HG03442 (cell line): ENCODE results near the gene MLX.

Source experiments
- ATAC-seq: cut with Tn5 transposase; IDR thresholded peaks from one replicate; pipeline ENCODE4 v1.9.1; 2021; ENCODE audit warnings: mild to moderate bottlenecking, moderate library complexity; ENCODE audit not compliant: unreplicated experiment

The MLX gene

GRCh38 chr17:42566883-42567573 is at the start of gene MLX:
MLX (plus strand) TSS chr17:42567100; CDS start chr17:42567125, 25 bp downstream.
- ATAC-seq, result peak; percentile 54

- ATAC-seq, result no peak
Observed at GRCh38 chr17:42517516-42517915, 49.4 kb upstream of the MLX start.

- ATAC-seq, result no peak
Observed at GRCh38 chr17:42518046-42518754, 48.7 kb upstream of the MLX start.

GRCh38 chr17:42518755-42519545 is 48.0 kb upstream of the MLX start:
- no peak for ATAC-seq

- ATAC-seq, result no peak
Observed at GRCh38 chr17:42519546-42520491, 47.1 kb upstream of the MLX start.

GRCh38 chr17:42520540-42520951 is 46.4 kb upstream of the MLX start:
- no peak for ATAC-seq

- ATAC-seq, result no peak
Observed at GRCh38 chr17:42521036-42521435, 45.9 kb upstream of the MLX start.

GRCh38 chr17:42521666-42522262 is 45.1 kb upstream of the MLX start:
- ATAC-seq, result no peak

- no peak for ATAC-seq
Observed at GRCh38 chr17:42522263-42522790, 44.6 kb upstream of the MLX start.

GRCh38 chr17:42522798-42523278 is 44.1 kb upstream of the MLX start:
- no peak for ATAC-seq

- ATAC-seq, result no peak
Observed at GRCh38 chr17:42525221-42525620, 41.7 kb upstream of the MLX start.

- no peak for ATAC-seq
Observed at GRCh38 chr17:42526031-42526444, 40.9 kb upstream of the MLX start.

- ATAC-seq, result no peak
Observed at GRCh38 chr17:42527932-42528331, 39.0 kb upstream of the MLX start.

GRCh38 chr17:42529061-42529460 is 37.8 kb upstream of the MLX start:
- ATAC-seq, result no peak

GRCh38 chr17:42530952-42531454 is 35.9 kb upstream of the MLX start:
- no peak for ATAC-seq

- no peak for ATAC-seq
Observed at GRCh38 chr17:42531455-42532354, 35.2 kb upstream of the MLX start.

- ATAC-seq, result peak; percentile 1
Observed at GRCh38 chr17:42535155-42536047, 31.5 kb upstream of the MLX start.

GRCh38 chr17:42536048-42536371 is 30.9 kb upstream of the MLX start, which contains the start of gene NAGLU:
NAGLU (plus strand) TSS chr17:42536241; CDS start chr17:42536273, 32 bp downstream.
- peak; percentile 78 for ATAC-seq
